GM21619 (cell line): Measurements from ENCODE around the gene RAPGEF1.

Experiments used
- ATAC-seq: cut with Tn5 transposase; IDR thresholded peaks from one replicate; pipeline ENCODE4 v1.9.1; 2021; ENCODE audit not compliant: unreplicated experiment

The RAPGEF1 gene

GRCh38 chr9:131707733-131708157 lies 32.1 kb downstream of the RAPGEF1 start:
- ATAC-seq: no peak

- ATAC-seq: no peak
Observed at GRCh38 chr9:131707050-131707449, 32.8 kb downstream of the RAPGEF1 start.

GRCh38 chr9:131706608-131706970 lies 33.3 kb downstream of the RAPGEF1 start:
- no peak for ATAC-seq

GRCh38 chr9:131704988-131705387 lies 34.9 kb downstream of the RAPGEF1 start:
- no peak for ATAC-seq

GRCh38 chr9:131704141-131704983 lies 35.5 kb downstream of the RAPGEF1 start:
- ATAC-seq: no peak

- ATAC-seq: no peak
Observed at GRCh38 chr9:131703697-131704096, 36.2 kb downstream of the RAPGEF1 start.

- ATAC-seq: no peak
Observed at GRCh38 chr9:131702911-131703310, 37.0 kb downstream of the RAPGEF1 start.

- ATAC-seq: no peak
Observed at GRCh38 chr9:131701789-131702337, 38.0 kb downstream of the RAPGEF1 start.

GRCh38 chr9:131701436-131701781 lies 38.5 kb downstream of the RAPGEF1 start:
- no peak for ATAC-seq

- ATAC-seq: no peak
Observed at GRCh38 chr9:131700765-131701435, 39.0 kb downstream of the RAPGEF1 start.

- ATAC-seq: no peak
Observed at GRCh38 chr9:131700076-131700475, 39.8 kb downstream of the RAPGEF1 start.

- ATAC-seq: no peak
Observed at GRCh38 chr9:131698618-131698985, 41.3 kb downstream of the RAPGEF1 start.

GRCh38 chr9:131697908-131698617 lies 41.8 kb downstream of the RAPGEF1 start:
- no peak for ATAC-seq

GRCh38 chr9:131697097-131697496 lies 42.8 kb downstream of the RAPGEF1 start:
- no peak for ATAC-seq

- ATAC-seq: no peak
Observed at GRCh38 chr9:131695836-131696460, 43.9 kb downstream of the RAPGEF1 start.

GRCh38 chr9:131695366-131695765 lies 44.5 kb downstream of the RAPGEF1 start:
- ATAC-seq: no peak

GRCh38 chr9:131693651-131694597 lies 46.0 kb downstream of the RAPGEF1 start:
- ATAC-seq: no peak

GRCh38 chr9:131692612-131693562 lies 47.0 kb downstream of the RAPGEF1 start:
- no peak for ATAC-seq
